GM21529 (cell line): ENCODE results near the gene SPECC1L.

ENCODE experiments used
- ATAC-seq: cut with Tn5 transposase; IDR thresholded peaks from one replicate; pipeline ENCODE4 v1.9.1; 2021; ENCODE audit not compliant: unreplicated experiment

Gene SPECC1L

DNA sequence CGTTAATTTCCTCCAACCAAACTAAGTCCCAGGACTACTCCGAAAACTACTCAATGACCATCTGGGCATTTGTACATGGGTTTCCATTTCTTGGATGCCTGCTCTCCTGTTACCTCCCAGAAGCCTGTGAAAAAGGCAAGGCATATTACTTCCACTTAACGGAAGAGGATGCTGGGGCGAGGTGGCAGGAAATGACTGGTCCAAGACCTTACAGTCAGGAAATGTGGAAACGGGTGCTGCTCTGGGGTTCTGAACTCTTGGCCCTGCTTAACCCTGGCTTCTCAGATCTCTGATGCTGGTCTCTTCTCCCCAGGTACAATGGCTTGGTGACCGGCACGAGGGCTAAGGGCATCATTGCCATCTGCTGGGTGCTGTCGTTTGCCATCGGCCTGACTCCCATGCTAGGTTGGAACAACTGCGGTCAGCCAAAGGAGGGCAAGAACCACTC lies 169.7 kb downstream of the SPECC1L start:
- no peak for ATAC-seq

DNA sequence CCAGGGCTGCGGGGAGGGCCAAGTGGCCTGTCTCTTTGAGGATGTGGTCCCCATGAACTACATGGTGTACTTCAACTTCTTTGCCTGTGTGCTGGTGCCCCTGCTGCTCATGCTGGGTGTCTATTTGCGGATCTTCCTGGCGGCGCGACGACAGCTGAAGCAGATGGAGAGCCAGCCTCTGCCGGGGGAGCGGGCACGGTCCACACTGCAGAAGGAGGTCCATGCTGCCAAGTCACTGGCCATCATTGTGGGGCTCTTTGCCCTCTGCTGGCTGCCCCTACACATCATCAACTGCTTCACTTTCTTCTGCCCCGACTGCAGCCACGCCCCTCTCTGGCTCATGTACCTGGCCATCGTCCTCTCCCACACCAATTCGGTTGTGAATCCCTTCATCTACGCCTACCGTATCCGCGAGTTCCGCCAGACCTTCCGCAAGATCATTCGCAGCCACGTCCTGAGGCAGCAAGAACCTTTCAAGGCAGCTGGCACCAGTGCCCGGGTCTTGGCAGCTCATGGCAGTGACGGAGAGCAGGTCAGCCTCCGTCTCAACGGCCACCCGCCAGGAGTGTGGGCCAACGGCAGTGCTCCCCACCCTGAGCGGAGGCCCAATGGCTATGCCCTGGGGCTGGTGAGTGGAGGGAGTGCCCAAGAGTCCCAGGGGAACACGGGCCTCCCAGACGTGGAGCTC lies 170.2 kb downstream of the SPECC1L start:
- no peak for ATAC-seq

DNA sequence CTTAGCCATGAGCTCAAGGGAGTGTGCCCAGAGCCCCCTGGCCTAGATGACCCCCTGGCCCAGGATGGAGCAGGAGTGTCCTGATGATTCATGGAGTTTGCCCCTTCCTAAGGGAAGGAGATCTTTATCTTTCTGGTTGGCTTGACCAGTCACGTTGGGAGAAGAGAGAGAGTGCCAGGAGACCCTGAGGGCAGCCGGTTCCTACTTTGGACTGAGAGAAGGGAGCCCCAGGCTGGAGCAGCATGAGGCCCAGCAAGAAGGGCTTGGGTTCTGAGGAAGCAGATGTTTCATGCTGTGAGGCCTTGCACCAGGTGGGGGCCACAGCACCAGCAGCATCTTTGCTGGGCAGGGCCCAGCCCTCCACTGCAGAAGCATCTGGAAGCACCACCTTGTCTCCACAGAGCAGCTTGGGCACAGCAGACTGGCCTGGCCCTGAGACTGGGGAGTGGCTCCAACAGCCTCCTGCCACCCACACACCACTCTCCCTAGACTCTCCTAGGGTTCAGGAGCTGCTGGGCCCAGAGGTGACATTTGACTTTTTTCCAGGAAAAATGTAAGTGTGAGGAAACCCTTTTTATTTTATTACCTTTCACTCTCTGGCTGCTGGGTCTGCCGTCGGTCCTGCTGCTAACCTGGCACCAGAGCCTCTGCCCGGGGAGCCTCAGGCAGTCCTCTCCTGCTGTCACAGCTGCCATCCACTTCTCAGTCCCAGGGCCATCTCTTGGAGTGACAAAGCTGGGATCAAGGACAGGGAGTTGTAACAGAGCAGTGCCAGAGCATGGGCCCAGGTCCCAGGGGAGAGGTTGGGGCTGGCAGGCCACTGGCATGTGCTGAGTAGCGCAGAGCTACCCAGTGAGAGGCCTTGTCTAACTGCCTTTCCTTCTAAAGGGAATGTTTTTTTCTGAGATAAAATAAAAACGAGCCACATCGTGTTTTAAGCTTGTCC lies 171.0 kb downstream of the SPECC1L start:
- ATAC-seq = no peak

DNA sequence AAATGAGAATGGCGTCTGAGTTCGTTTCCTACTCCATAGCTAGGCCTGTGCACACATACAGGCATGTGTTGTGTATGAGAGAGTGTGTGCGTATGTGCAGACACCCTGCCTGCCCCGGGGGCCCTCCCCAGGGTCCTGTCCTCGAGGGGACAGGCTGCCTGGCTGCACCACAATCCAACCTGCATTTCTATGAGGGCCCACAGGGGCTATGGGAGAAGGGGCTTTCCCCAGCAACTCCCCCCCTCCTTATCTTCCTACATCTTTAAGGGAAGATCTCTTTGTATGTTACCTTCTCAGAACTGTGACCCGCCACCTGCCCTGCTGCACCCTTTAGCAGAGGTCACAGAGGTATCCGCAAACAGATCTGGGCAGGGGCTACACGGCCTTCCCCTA lies 171.7 kb downstream of the SPECC1L start:
- ATAC-seq = no peak

DNA sequence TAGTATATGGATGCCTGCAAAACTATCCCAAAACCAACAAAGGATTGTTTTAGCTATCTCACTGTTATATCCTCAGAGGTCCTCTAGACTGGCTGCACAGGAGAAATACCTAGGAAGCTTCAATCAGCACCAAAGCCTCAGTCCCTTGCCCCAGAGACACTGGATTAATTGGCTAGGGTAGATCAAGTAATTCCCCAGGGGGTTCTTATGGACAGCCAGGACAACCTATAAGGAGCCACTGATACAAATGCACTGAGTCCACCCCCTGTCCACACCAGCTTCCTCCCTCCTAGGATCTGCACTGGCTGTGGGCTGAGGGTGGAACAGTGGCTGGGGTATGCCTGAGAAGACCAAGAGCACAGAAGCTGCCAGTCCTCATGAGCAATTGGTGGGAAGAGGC lies 173.0 kb downstream of the SPECC1L start:
- no peak for ATAC-seq

DNA sequence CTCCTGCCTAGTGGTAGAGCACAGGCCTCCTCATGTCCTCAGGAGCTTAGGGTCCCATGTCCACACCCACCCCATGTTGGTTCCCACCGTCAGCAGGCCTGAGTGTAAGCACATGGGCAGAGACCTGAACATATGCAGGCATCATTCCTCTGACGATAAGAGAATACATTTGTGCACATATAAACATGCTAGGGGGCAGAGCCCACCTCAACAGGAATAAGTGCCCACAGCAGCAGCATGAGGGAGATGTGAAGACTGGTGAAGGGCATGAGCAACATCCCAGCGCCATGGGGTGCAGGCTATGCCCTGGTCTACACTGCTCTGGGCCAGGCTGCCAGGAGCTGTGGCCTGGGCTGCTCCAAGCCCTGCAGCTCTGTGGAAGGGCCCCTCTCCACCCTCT lies 173.6 kb downstream of the SPECC1L start:
- no peak for ATAC-seq

DNA sequence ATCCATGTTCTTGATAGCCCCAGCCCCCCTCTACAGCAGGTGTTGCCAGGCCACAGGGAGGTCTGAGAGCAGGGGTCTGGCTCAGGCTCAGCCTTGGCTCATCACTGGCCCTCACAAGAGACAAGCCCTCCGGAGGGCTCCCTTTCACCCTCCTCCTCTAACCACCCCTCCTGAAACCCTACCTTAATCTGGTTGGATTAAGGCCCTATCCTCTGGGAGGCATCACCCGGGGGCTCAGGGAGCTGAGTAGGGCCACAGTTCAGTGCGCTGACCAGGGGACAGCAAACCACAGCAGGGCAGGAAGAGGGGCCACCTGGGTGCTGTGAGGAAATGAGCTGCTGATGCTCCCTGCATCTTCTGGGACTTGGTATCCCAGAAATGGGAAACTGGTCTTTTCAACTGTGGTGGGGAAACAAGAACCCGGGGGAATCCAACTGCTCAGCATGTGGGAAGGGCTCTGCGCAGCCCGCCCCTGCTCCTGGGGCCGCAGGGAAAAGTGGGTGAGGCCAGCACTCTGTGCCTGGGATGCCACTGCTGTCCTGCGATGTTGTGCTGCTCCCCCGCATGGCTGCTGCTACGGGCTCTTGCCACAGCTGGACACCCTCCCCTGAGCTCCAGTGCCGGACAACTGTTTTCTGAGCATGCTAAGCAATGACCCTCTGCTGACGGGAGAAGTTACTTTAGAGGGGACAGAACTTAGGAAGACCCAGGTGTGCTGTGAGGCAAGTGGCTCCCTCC lies 174.3 kb downstream of the SPECC1L start:
- no peak for ATAC-seq

DNA sequence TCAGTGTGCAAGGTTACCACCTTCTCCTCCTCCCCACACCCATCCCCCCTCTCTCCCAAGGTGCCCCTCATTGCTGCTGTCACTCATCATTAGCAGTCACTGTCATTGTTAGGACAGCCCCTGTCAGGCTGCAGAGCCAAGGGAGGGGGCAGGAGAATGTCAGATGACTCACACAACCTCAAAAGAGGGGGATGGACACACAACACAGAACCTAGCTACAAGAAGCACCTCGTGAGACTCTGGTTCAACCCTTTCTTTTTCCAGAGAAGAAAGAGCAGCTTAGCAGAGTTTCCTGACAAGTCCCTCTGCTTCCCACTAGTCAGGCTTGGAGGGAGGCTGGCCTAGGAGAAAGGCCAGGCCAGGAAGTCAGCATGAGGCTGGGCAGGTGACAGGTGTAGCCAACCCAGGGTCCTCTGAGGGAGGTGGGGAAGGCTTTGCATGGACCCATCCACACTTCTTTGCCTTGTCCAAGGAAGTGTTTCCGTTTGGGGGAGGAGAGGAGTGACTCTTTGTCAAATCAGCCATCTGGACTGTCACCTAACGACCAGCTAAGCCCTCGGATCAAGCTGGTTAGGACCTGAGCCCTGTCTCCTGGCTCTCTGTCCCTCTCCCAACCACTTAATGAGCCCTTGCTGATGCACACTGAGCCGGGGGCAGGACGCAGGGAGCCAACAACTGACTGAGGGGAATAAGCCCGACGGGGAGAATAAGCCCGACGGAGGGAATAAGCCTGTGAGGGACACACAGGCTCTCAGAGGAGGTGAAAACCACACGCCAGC lies 175.0 kb downstream of the SPECC1L start:
- no peak for ATAC-seq

DNA sequence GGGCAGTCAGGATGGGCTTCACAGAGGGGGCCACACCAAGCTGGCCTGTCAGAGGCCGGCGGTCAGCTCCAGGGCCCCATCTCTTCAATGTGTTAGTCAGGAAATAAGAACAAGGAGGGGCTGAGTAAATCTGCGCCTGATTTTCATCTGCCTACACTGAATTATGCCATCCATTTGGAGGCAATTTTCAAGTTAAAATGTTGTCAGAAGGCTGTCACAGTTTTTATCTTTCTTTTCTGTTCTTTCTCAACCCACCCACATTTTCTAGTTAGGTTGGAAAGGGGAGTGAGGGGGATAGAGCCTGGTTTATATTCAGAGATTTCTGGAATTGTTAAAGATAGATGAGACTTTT lies 175.6 kb downstream of the SPECC1L start:
- no peak for ATAC-seq

DNA sequence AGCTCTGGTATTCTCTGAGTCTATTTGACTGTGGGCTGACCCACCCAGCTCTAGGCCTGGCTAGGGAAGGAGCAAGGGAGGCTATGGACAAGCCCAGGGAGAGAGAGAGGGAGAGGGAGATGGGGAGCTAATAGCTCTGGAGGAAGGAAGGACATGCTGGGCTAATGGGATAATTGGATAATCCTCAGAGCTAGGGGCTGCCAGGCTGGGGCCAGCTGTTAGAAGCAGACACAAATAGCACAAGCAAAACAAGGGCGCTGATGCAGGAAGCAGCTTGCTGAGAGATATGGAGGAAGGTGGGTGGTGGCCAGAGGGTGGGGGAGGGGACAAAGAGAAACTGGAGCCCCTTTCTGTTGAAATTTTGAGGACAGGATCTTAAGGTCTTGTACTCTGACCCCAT lies 180.0 kb downstream of the SPECC1L start:
- no peak for ATAC-seq

DNA sequence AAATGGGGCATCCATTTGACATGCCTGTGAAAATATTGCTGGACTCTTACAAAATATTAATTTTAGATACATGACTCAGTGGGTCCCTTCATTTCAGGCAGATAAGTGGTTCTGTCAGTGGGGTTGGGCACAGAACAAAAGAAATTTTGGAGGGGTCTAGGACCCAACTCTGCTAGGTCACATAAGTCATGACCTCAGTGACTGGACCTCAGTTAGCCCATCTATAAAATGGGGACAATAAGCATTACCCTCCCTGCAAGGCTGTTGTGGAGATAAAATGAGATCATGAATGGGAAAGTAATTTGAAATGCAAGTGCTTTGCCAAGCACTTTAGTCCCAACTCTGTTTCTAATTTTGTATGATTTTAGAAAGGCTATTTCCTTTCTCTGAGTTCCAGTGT lies 180.5 kb downstream of the SPECC1L start:
- ATAC-seq = no peak

DNA sequence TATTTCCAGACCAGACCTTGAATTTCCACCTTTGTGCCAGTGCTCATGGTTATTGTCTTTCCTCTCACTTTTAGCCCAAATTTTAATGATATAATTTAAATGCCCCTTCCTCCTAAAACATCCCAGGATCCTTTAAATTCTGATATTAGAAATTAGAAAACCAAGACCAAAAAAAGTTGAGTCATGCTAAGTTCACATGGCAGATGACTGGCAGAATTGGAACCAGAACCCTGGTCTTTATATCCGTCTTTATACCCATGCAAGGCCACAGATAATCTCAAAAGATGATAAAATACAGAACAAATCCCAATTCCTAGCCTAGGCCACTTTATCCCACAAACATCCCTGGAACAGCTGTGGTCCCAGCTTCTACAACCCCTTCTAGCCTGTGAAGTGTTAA lies 183.2 kb downstream of the SPECC1L start:
- ATAC-seq = no peak

DNA sequence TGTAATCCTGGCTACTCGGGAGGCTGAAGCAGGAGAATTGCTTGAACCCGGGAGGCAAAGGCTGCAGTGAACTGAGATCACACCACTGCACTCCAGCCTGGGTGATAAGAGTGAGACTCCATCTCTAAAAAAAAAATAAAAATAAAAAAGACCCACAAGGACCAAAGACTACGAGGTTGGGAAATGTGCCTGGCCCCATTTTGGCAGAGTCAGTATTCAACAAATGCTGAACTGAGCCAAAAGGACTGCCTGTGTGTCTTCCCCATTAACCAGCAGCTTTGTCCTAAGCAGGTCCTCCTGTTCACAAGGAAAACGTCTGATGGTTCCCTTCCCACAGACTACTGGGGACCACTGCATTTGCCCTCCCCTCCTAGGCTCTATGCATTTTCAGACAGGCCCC lies 184.4 kb downstream of the SPECC1L start:
- no peak for ATAC-seq

DNA sequence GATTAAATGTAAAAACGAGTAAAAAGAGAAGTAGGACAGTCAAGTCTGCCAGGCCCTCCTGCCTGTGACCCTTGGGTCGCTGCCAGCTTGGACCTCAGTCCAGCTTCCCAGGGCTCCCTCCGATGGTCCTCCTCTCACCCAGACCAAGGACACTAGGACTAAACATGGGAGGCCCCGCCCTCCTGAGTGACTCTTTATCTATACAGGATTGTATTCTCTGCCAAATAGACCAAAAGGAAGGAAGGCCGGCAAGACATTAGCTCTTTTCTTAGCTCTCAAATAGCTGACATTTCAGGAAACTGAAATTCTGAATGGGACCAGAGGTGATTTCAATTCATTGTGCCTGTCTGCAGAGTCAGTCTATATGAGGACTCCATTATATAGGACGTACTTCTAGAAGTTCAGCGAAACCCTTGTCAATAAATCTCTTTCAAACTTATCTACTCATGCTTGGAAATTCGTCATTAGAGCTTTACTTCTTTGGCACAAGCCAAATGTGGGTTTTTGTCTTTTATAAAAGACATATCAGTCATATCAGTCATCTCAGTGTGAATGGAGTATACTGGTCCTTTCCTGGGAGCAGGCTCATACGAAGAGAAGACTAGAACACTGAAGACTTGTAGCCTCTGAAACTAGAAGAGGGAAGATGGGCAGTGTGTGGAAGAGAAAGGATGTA lies 185.3 kb downstream of the SPECC1L start:
- ATAC-seq = no peak

DNA sequence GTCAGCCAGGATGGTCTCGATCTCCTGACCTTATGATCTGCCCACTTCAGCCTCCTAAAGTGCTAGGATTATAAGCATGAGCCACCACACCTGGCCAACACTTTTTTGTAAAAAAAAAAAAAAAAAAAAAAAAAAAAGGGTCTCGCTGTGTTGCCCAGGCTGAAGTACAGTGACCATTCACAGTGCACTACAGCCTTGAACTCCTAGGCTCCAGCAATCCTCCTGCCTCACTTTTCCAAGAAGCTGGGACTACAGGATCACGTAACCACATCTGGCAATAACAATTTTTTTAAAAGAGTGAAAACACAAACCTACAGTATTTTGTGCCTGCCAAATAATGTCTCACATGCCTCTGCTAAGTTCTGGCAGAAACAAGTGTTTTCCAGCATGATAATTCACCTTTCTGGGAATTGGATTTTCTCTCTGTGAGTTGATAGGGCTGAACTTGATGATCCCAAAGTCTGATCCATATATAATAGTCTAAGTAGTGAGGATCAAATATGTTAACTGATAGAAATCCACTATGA lies 187.3 kb downstream of the SPECC1L start:
- no peak for ATAC-seq

DNA sequence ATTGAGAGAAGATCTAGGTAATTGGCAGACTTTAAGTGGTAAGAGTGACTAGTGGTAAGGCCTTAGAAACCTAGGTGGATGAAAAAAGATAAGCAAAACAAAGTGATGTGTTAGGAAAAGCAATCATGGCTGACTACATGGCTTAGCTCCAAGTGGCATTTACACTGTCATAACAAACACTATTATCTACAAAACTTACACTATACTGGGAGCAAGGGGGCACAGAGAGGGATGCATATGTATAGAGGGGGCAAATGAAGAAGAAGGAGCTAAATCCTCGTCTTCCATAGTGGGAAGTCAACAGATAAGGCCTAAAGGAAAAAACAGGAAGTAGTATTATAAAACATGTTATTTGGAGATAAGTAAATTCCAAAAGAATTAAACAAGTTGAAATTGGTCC lies 189.3 kb downstream of the SPECC1L start:
- ATAC-seq = no peak

DNA sequence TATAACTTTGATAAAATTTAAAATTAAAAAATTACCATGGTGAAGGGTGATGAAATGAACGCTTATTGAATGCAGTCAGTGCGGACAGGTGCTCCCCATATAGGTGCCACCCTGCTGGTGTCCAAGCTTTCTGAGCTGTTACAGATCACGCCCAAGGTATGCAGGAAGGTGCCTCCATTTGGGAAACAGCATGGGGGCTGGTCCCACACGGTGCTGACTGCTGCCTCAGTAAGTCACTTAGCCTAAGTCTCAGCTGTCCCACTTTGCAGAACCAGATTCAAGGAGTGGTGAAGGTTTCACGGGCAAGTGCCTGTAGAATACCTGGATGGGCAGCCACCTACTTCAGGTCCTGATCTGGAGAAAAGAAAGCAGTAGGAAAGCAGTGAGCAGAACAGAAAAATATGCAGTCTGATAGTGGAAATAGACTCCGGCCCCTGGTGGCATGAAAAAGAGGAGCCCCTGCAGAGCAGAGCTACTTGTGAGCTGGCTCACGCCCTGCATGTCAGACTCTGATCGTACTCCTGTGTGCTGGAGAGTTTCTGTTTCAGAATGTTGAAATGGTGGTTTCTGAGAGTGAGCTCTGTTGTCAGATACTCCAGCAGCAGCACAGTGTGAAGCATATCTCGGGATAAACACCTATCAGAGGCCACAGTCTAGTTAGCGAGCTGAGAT lies 189.9 kb downstream of the SPECC1L start:
- ATAC-seq = no peak

DNA sequence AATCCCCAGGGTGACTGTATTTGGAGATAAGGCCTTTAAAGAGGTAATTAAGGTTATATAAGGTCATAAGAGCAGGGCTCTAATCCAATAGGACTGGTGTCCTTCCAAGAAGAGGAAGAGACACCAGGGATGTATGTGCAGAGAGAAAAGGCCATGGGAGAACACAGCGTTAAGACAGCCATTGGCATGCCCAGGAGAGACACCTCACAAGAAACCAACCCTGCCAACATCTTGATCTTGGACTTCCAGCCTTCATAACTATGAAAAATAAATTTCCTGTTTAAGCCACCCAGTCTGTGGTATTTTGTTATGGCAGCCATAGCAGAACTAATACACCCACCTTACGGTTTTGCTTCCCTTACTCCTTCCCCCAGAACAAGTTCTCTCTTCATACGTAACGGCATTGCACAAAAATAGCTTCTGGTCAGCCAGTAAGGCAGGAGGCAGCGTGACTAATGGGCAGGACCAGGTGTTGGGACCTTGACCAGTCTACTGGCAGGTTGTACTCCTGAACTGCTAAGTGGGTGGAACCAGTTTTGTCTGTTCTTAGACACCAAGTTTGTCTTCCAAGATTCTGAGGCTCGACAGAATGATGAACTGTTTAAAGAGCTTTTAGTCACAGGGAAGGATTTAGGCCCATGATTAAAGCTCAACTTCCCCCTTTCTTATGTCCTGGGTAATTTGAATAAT lies 192.6 kb downstream of the SPECC1L start:
- ATAC-seq = no peak

DNA sequence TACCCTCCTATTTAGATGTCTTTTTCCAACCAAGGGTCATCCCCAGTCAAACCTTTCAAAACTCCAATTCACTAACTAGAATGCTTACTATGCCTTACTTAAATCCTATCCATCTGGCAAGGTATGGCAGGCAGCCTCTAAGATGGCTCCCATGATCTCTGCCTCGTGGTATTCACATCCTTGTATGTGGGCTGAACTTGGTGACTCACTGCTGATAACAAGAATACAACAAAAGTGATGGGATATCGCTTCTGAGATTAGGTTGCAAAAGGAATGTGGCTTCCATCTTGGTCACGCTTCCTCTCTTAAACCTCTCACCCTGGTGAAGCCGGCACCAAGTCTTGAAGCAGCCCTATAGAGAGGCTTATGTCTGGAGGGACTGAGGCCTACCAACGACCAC lies 194.9 kb downstream of the SPECC1L start:
- ATAC-seq = no peak
